CD14-positive monocyte (primary cell): ENCODE results near the gene EFCC1. TPM values are rescaled to one million over a fixed set of nuclear protein-coding genes. Genes with fewer than 3 reads are reported as not detected.

Experiments used
- DNase-seq, 3 donors: peaks; one replicate each; pipeline ENCODE4 v3.0.0-alpha.2; 2011 to 2022
- H2AFZ ChIP-seq: 2 replicates; pipeline ENCODE4 v1.6.0; 2012; ENCODE audit warnings: mild to moderate bottlenecking, low read depth, low read length, inconsistent platforms; ENCODE audit not compliant: insufficient read depth, poor library complexity, severe bottlenecking
- H3K27ac ChIP-seq, 2 donors: 1 replicate in 1 of 2; 2 replicates in 1 of 2; pipeline ENCODE4 v1.5.1; 2012 to 2013; ENCODE audit warnings: low read length in 2 of 2, control low read depth in 1 of 2, inconsistent platforms in 1 of 2, low read depth in 1 of 2, mild to moderate bottlenecking in 1 of 2
- H3K27me3 ChIP-seq, 2 donors: one replicate each; pipeline versions ENCODE4 v1.6.0 to v1.6.1; 2011 to 2013; ENCODE audit warnings: low read length in 2 of 2; ENCODE audit not compliant: control insufficient read depth in 2 of 2, insufficient read depth in 2 of 2
- H3K36me3 ChIP-seq, 2 donors: replicated peaks in 1 of 2; 1 replicate in 1 of 2; 2 replicates in 1 of 2; pipeline versions ENCODE4 v1.5.1 to v1.6.1; 2012 to 2013; ENCODE audit warnings: low read length in 2 of 2, control low read depth in 1 of 2, inconsistent platforms in 1 of 2, mild to moderate bottlenecking in 1 of 2; ENCODE audit not compliant: insufficient read depth in 2 of 2, control insufficient read depth in 1 of 2
- H3K4me1 ChIP-seq, 2 donors: 1 replicate in 1 of 2; 2 replicates in 1 of 2; pipeline versions ENCODE4 v1.5.1 to v1.6.1; 2012 to 2013; ENCODE audit warnings: low read length in 2 of 2, control low read depth in 1 of 2, inconsistent platforms in 1 of 2, mild to moderate bottlenecking in 1 of 2, moderate library complexity in 1 of 2; ENCODE audit not compliant: insufficient read depth in 2 of 2, control insufficient read depth in 1 of 2
- H3K4me2 ChIP-seq: replicated peaks from 2 replicates; pipeline ENCODE3; 2012; ENCODE audit warnings: low read length, moderate library complexity, mild to moderate bottlenecking; ENCODE audit not compliant: poor library complexity, severe bottlenecking; ENCODE audit errors: extremely low read depth
- H3K4me3 ChIP-seq, 3 experiments: fragments of 200-600 bp in 1 of 3; sonication (generic) in 1 of 3; replicated peaks in 1 of 3; 1 replicate in 2 of 3; 2 replicates in 1 of 3; pipeline ENCODE4 v1.5.1; 2011 to 2013; ENCODE audit warnings: low read length in 3 of 3, mild to moderate bottlenecking in 3 of 3, control low read depth in 2 of 3, low read depth in 2 of 3, inconsistent platforms in 1 of 3, moderate library complexity in 1 of 3
- H3K79me2 ChIP-seq: 2 replicates; pipeline ENCODE4 v1.6.0; 2012; ENCODE audit warnings: mild to moderate bottlenecking, control low read depth, inconsistent platforms, low read length, moderate library complexity; ENCODE audit not compliant: insufficient read depth
- H3K9ac ChIP-seq: 2 replicates; pipeline ENCODE4 v1.6.0; 2017; ENCODE audit warnings: low read length, mild to moderate bottlenecking; ENCODE audit not compliant: insufficient read depth, poor library complexity, severe bottlenecking
- H3K9me3 ChIP-seq, 2 donors: replicated peaks in 1 of 2; 1 replicate in 1 of 2; 2 replicates in 1 of 2; pipeline versions ENCODE4 v1.5.1 to v1.6.1; 2012 to 2013; ENCODE audit warnings: low read length in 2 of 2, control low read depth in 1 of 2; ENCODE audit not compliant: control insufficient read depth in 1 of 2, insufficient read depth in 1 of 2
- H4K20me1 ChIP-seq: 2 replicates; pipeline ENCODE4 v1.6.0; 2012; ENCODE audit warnings: mild to moderate bottlenecking, low read length, control low read depth, moderate library complexity; ENCODE audit not compliant: insufficient read depth
- H3K27ac Mint-ChIP-seq, 7 donors: one replicate each; pipeline ENCODE4 v1.8.0; 2020; ENCODE audit warnings: mild to moderate bottlenecking in 7 of 7, mixed read lengths in 7 of 7, moderate library complexity in 6 of 7, inconsistent platforms in 2 of 7
- H3K27me3 Mint-ChIP-seq, 3 donors: one replicate each; pipeline ENCODE4 v1.8.0; 2021 to 2022; ENCODE audit warnings: low read depth in 3 of 3, mild to moderate bottlenecking in 3 of 3, mixed read lengths in 3 of 3, moderate library complexity in 3 of 3, inconsistent platforms in 1 of 3
- H3K36me3 Mint-ChIP-seq, 2 donors: one replicate each; pipeline ENCODE4 v1.8.0; 2020; ENCODE audit warnings: mixed read lengths in 2 of 2, inconsistent platforms in 1 of 2, mild to moderate bottlenecking in 1 of 2
- H3K4me1 Mint-ChIP-seq: one replicate; pipeline ENCODE4 v1.8.0; 2020; ENCODE audit warnings: mild to moderate bottlenecking, mixed read lengths
- H3K4me3 Mint-ChIP-seq, 2 donors: one replicate each; pipeline ENCODE4 v1.8.0; 2020; ENCODE audit warnings: mild to moderate bottlenecking in 2 of 2, mixed read lengths in 2 of 2, moderate library complexity in 1 of 2
- H3K9me3 Mint-ChIP-seq, 7 donors: one replicate each; pipeline ENCODE4 v1.8.0; 2020 to 2022; ENCODE audit warnings: mixed read lengths in 7 of 7, mild to moderate bottlenecking in 6 of 7, moderate library complexity in 6 of 7, inconsistent platforms in 2 of 7
- WGBS: methylation state at CpG from one replicate; pipeline ENCODE4 v1.1.5; 2013; ENCODE audit warnings: missing lambda C conversion rate; ENCODE audit not compliant: insufficient coverage; 5-methylcytosine and 5-hydroxymethylcytosine counted together
- intact Hi-C, 2 donors: fragments of 100-400 bp; cut with micrococcal nuclease; formaldehyde crosslinking; loops; one replicate each; pipeline versions ENCODE4 v1.15.0 to v1.15.1; 2023
- polyA plus RNA-seq, 3 donors: library from polyadenylated mRNA; depleted of rRNA in 1 of 3; unstranded in 2 of 3; stranded (reverse) in 1 of 3; fragments of 300-500 nt in 2 of 3; fragments of >200 nt in 1 of 3; fragmentation: Illumina TruSeq in 2 of 3; gene quantifications; 1 replicate in 2 of 3; 2 replicates in 1 of 3; pipeline ENCODE4 v1.2.3, GENCODE V29; 2012 to 2021
- TF ChIP-seq, protein P1 (sequence below): fragments of 200-600 bp; IDR thresholded peaks from one replicate; pipeline ENCODE4 v1.8.0; 2022; ENCODE audit warnings: antibody characterized with exemption, mild to moderate bottlenecking

EFCC1 gene
- polyA plus RNA-seq, 3 donors: 0.11 to 0.15 TPM; not detected in 1

GRCh38 chr3:128987302-128988100, 13.6 kb upstream of the EFCC1 start:
- Mint-ChIP-seq H3K9me3 (peaks cover 0 to 2% (median 0%) of the 10 kb centered on the region in 7 donors), H3K27me3 (peaks cover 0 to 5% (median 0%) of the 10 kb centered on the region in 3 donors), H3K36me3 (peaks cover 0 to 2% of the 10 kb centered on the region in 2 donors), H3K27ac (no peak overlapping the region), H3K4me3 (no peak overlapping the region), H3K4me1 (peaks cover 8% of the 10 kb centered on the region)
- H3K79me2 ChIP-seq: no peaks in the 10 kb centered on the region
- H3K27ac ChIP-seq: no peak overlapping the region
- peaks cover 7 to 10% of the 10 kb centered on the region in 2 donors for H3K4me1 ChIP-seq
- no peak overlapping the region for H2AFZ ChIP-seq
- H4K20me1 ChIP-seq: no peaks in the 10 kb centered on the region
- no peak for DNase-seq
- intact Hi-C loops: no loop called here
- no peak overlapping the region for H3K9ac ChIP-seq
- no peak overlapping the region for H3K4me3 ChIP-seq
- TF ChIP-seq, protein P1, sequence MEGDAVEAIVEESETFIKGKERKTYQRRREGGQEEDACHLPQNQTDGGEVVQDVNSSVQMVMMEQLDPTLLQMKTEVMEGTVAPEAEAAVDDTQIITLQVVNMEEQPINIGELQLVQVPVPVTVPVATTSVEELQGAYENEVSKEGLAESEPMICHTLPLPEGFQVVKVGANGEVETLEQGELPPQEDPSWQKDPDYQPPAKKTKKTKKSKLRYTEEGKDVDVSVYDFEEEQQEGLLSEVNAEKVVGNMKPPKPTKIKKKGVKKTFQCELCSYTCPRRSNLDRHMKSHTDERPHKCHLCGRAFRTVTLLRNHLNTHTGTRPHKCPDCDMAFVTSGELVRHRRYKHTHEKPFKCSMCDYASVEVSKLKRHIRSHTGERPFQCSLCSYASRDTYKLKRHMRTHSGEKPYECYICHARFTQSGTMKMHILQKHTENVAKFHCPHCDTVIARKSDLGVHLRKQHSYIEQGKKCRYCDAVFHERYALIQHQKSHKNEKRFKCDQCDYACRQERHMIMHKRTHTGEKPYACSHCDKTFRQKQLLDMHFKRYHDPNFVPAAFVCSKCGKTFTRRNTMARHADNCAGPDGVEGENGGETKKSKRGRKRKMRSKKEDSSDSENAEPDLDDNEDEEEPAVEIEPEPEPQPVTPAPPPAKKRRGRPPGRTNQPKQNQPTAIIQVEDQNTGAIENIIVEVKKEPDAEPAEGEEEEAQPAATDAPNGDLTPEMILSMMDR: no peak
- H3K36me3 ChIP-seq: no peaks in the 10 kb centered on the region
- no peaks in the 10 kb centered on the region for H3K27me3 ChIP-seq
- no peaks in the 10 kb centered on the region for H3K9me3 ChIP-seq
- no peak overlapping the region for H3K4me2 ChIP-seq
- 93% methylated on average over 8 of the region's 15 CpGs for WGBS

DNA sequence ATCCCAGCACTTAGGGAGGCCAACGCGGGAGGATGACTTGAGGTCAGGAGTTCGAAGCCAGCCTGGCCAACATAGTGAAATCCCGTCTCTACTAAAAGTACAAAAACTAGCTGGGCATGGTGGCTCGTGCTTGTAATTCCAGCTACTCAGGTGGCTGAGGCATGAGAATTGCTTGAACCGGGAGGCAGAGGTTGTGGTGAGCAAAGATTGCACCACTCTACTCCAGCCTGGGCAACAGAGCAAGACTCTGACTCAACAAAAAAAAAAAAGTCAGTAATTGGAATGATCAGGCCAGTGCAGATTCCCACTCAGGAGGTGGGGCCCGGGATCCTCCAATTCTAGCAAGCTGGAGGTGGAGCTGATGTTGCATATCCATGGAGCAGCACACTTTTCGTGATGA, 12.8 kb upstream of the EFCC1 start:
- Mint-ChIP-seq H3K27ac (no peak overlapping the region), H3K4me3 (no peak overlapping the region), H3K9me3 (peaks cover 0 to 2% (median 0%) of the 10 kb centered on the region in 7 donors), H3K27me3 (peaks cover 0 to 10% (median under 1%) of the 10 kb centered on the region in 3 donors), H3K4me1 (peaks cover 9% of the 10 kb centered on the region), H3K36me3 (peaks cover 0 to 2% of the 10 kb centered on the region in 2 donors)
- no peak for DNase-seq
- no peak overlapping the region for H3K4me3 ChIP-seq
- no peak overlapping the region for H3K27ac ChIP-seq
- WGBS: 93% methylated on average over 5 of the region's 8 CpGs
- no peaks in the 10 kb centered on the region for H3K9me3 ChIP-seq
- no peaks in the 10 kb centered on the region for H4K20me1 ChIP-seq
- H2AFZ ChIP-seq: no peak overlapping the region
- H3K36me3 ChIP-seq: no peaks in the 10 kb centered on the region
- H3K4me2 ChIP-seq: no peak overlapping the region
- H3K27me3 ChIP-seq: peaks cover 0 to under 1% of the 10 kb centered on the region in 2 donors
- TF ChIP-seq, protein P1: no peak
- no peak overlapping the region for H3K9ac ChIP-seq
- H3K79me2 ChIP-seq: no peaks in the 10 kb centered on the region
- intact Hi-C loops: no loop called here
- H3K4me1 ChIP-seq: peaks cover 8 to 10% of the 10 kb centered on the region in 2 donors
